ENCODE data around the gene NME8. TPM values are rescaled to one million over a fixed set of nuclear protein-coding genes. Genes with fewer than 3 reads are reported as not detected.

Gene NME8
- total and polyA plus RNA-seq, 2 donors (not counting 3 experiments of a cell fraction or from before 2014, with no cell fraction given) = not detected

DNA sequence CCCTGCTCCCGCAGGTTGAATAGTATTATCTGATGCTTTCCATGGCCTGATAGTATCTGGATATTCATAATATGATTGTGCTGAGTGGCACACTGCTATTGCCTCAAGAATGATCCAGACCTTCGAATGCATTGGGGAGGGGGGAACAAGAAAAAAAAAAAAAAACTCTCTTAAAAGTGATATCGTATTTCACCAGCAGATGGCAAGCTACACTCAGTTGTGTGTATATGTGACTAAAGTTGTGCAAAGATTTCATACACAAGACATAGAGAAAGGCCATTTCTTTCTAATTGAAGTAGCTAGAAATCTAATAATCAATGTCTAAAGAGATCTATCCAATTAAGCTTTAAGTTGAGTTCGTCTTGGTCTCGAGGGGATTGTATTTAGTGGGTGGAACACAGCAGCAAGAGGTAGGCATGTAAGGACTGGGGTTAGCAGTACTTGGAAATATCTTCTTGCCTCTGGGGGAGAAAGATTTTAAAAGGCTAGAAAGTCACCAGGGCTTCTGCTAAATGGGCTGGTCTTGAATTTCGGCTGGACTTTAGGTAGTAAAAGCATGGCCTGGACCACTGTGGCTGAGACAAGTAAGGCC is 52.9 kb downstream of the NME8 start:
- Histone ChIP-seq H2AFZ (ENCODE audit: low read depth, low read length) (no peak overlapping the region), H3K9me1 (replicated peaks; ENCODE audit: control insufficient read depth, extremely low read depth, insufficient read depth, low read length) (no peaks in the 10 kb centered on the region), H3K27me3 (ENCODE audit: control insufficient read depth in 2 of 2, insufficient read depth in 2 of 2, low read length in 2 of 2) (no peaks in the 10 kb centered on the region), H3K4me2 (ENCODE audit: insufficient read depth, low read length) (no peak overlapping the region), H3K27ac (ENCODE audit: insufficient read depth, low read depth, low read length) (no peak overlapping the region), H4K20me1 (replicated peaks; ENCODE audit: control insufficient read depth, extremely low read depth, insufficient read depth, low read length) (no peaks in the 10 kb centered on the region), H3K79me2 (ENCODE audit: control insufficient read depth, insufficient read depth, low read length) (no peaks in the 10 kb centered on the region), H3K4me3 (replicated peaks in 1 of 3; ENCODE audit: insufficient read depth in 1 of 3, low read depth in 1 of 3, low read length in 3 of 3) (no peak overlapping the region), H3K4me1 (ENCODE audit: control insufficient read depth, extremely low read depth, insufficient read depth, low read length) (no peaks in the 10 kb centered on the region), H3K36me3 (ENCODE audit: control insufficient read depth in 2 of 2, extremely low read depth in 1 of 2, insufficient read depth in 2 of 2, low read length in 2 of 2) (no peaks in the 10 kb centered on the region), H3K9me3 (replicated peaks; ENCODE audit: control insufficient read depth, insufficient read depth, low read length) (no peaks in the 10 kb centered on the region), H3K9ac (replicated peaks; ENCODE audit: extremely low read depth, insufficient read depth, low read length) (no peak overlapping the region)
- DNase-seq (ENCODE audit: low read depth, low spot score) (peak; percentile 52), FAIRE-seq (no peak)
- CTCF ChIA-PET = interaction anchor here (0.9 to 4.0 kb wide), 19 partner anchors 8 to 759 kb away, joined by 3 to 27 read pairs (median 6); partner anchors contain the start of gene SFRP4
- intact Hi-C loops (cut with micrococcal nuclease) = loop anchor here (1.0 to 2.0 kb wide), 3 partner anchors 205 to 418 kb away; no protein-coding TSS in a partner anchor
- POLR2A ChIA-PET = no interaction called here
- BruUV-seq (replicated peaks) = no TSS peak
- TF ChIP-seq EZH2 (IDR thresholded peaks at IDR 0.05; ENCODE audit: borderline replicate concordance, low read depth, low read length, severe bottlenecking) (no peak), MYC (IDR thresholded peaks at IDR 0.05; ENCODE audit: low read depth, low read length) (no peak), GATA2 (IDR thresholded peaks at IDR 0.05; ENCODE audit: insufficient read depth, insufficient read length, low read depth, low read length) (no peak)
- TF ChIP-seq, protein P1, sequence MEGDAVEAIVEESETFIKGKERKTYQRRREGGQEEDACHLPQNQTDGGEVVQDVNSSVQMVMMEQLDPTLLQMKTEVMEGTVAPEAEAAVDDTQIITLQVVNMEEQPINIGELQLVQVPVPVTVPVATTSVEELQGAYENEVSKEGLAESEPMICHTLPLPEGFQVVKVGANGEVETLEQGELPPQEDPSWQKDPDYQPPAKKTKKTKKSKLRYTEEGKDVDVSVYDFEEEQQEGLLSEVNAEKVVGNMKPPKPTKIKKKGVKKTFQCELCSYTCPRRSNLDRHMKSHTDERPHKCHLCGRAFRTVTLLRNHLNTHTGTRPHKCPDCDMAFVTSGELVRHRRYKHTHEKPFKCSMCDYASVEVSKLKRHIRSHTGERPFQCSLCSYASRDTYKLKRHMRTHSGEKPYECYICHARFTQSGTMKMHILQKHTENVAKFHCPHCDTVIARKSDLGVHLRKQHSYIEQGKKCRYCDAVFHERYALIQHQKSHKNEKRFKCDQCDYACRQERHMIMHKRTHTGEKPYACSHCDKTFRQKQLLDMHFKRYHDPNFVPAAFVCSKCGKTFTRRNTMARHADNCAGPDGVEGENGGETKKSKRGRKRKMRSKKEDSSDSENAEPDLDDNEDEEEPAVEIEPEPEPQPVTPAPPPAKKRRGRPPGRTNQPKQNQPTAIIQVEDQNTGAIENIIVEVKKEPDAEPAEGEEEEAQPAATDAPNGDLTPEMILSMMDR (IDR thresholded peaks at IDR 0.05; ENCODE audit: extremely low read depth in 1 of 2, insufficient read depth in 1 of 2, low read depth in 1 of 2, low read length in 2 of 2) = peak; percentile 18 to 35
- dilution Hi-C loops (cut with MboI; ENCODE audit: extremely low pct_ligation_motif_present, low sequenced_read_pairs) = no loop called here

Data from endothelial cell of umbilical vein (primary cell).